Putamen (tissue), 1 donor: Measurements from ENCODE around the gene SULT1A2.
"Not testable (repeated sequence)": the region's sequence is repeated elsewhere in the genome, so short reads cannot be mapped to it uniquely, and the experiment has no call there.

Source experiments
- DNase-seq: peaks from one replicate; pipeline ENCODE4 v3.0.0-alpha.2; 2016; ENCODE audit warnings: low spot score

The SULT1A2 gene

GRCh38 chr16:28558456-28558855 lies 38.4 kb downstream of the SULT1A2 start:
- DNase-seq = no peak

- no peak for DNase-seq
Measured at GRCh38 chr16:28556914-28557320, 39.9 kb downstream of the SULT1A2 start.

GRCh38 chr16:28555561-28555960 lies 41.3 kb downstream of the SULT1A2 start:
- no peak for DNase-seq

GRCh38 chr16:28554634-28555423 lies 42.0 kb downstream of the SULT1A2 start:
- DNase-seq = no peak

- DNase-seq = peak; percentile 92
Measured at GRCh38 chr16:28553776-28554633, 42.8 kb downstream of the SULT1A2 start, which contains the start of gene SGF29. Gene SGF29 (plus strand): TSS chr16:28553920. CDS start chr16:28581070, 27,150 bp downstream.

- no peak for DNase-seq
Measured at GRCh38 chr16:28549301-28549899, 47.5 kb downstream of the SULT1A2 start.

- no peak for DNase-seq
Measured at GRCh38 chr16:28548306-28548802, 48.5 kb downstream of the SULT1A2 start.

GRCh38 chr16:28546626-28547025 lies 50.2 kb downstream of the SULT1A2 start:
- no peak for DNase-seq

- DNase-seq = not testable (repeated sequence)
Measured at GRCh38 chr16:28545964-28546363, 50.9 kb downstream of the SULT1A2 start.

GRCh38 chr16:28544998-28545397 lies 51.9 kb downstream of the SULT1A2 start:
- no peak for DNase-seq

- no peak for DNase-seq
Measured at GRCh38 chr16:28543072-28543471, 53.8 kb downstream of the SULT1A2 start.

GRCh38 chr16:28542646-28543045 lies 54.2 kb downstream of the SULT1A2 start:
- DNase-seq = no peak
